MCF 10A (cell line): ENCODE results near the gene TNFAIP8L2. TPM values are rescaled to one million over a fixed set of nuclear protein-coding genes. Genes with fewer than 3 reads are reported as not detected.

Source experiments
- BruUV-seq: library from RNA; stranded (reverse); fragments of 400-500 nt; replicated peaks from 2 replicates; lab custom pipeline; 2021; lab: Mats Ljungman, UMichigan
- CTCF ChIA-PET: fragments of 300-600 bp; sonication (Branson Sonifier 250); formaldehyde crosslinking; extraction: SDS; loops from one replicate; lab custom pipeline; 2021; ENCODE audit warnings: antibody characterized with exemption, inconsistent platforms; lab: Yijun Ruan, JAX
- POLR2A ChIA-PET: fragments of 300-600, 350-650 bp; sonication (Branson Sonifier 250); formaldehyde crosslinking; extraction: SDS; loops from one replicate; lab custom pipeline; 2020; ENCODE audit warnings: antibody characterized with exemption, inconsistent platforms; lab: Yijun Ruan, JAX
- DNase-seq: peaks from one replicate; pipeline ENCODE4 v3.0.0-alpha.2; 2018; ENCODE audit not compliant: unreplicated experiment
- H3K27ac Mint-ChIP-seq: one replicate; pipeline ENCODE4 v1.8.0; 2022; ENCODE audit warnings: mild to moderate bottlenecking, low read depth, mixed read lengths; ENCODE audit not compliant: unreplicated experiment
- H3K27me3 Mint-ChIP-seq: one replicate; pipeline ENCODE4 v1.8.0; 2022; ENCODE audit warnings: mixed read lengths; ENCODE audit not compliant: insufficient read depth, unreplicated experiment
- H3K36me3 Mint-ChIP-seq: one replicate; pipeline ENCODE4 v1.8.0; 2022; ENCODE audit warnings: mild to moderate bottlenecking, moderate library complexity, mixed read lengths; ENCODE audit not compliant: insufficient read depth, unreplicated experiment
- H3K4me1 Mint-ChIP-seq: one replicate; pipeline ENCODE4 v1.8.0; 2022; ENCODE audit warnings: mixed read lengths; ENCODE audit not compliant: insufficient read depth, unreplicated experiment
- H3K4me3 Mint-ChIP-seq: one replicate; pipeline ENCODE4 v1.8.0; 2022; ENCODE audit warnings: mild to moderate bottlenecking, moderate library complexity, mixed read lengths; ENCODE audit not compliant: unreplicated experiment
- H3K9me3 Mint-ChIP-seq: one replicate; pipeline ENCODE4 v1.8.0; 2022; ENCODE audit warnings: mixed read lengths; ENCODE audit not compliant: unreplicated experiment
- CTCF ChIP-seq: fragments of 200-600 bp; IDR thresholded peaks from one replicate; pipeline ENCODE4 v1.8.0; 2022; ENCODE audit warnings: antibody characterized with exemption, mild to moderate bottlenecking; ENCODE audit not compliant: unreplicated experiment
- intact Hi-C: fragments of 100-400 bp; cut with micrococcal nuclease; formaldehyde crosslinking; loops from 2 replicates; pipeline ENCODE4 v1.14.1; 2022
- total RNA-seq: library from RNA; stranded (reverse); gene quantifications from 2 replicates; pipeline ENCODE4 v1.2.3, GENCODE V29; 2022

The TNFAIP8L2 gene
- total RNA-seq, 1 experiment from 2014 or later: not detected

GRCh38 chr1:151132335-151133017 is 24.0 kb upstream of the TNFAIP8L2 start:
- DNase-seq: no peak
- Mint-ChIP-seq H3K27me3 (no peaks in the 10 kb centered on the region), H3K36me3 (no peaks in the 10 kb centered on the region), H3K4me1 (no peaks in the 10 kb centered on the region), H3K27ac (no peak overlapping the region), H3K4me3 (no peak overlapping the region), H3K9me3 (no peaks in the 10 kb centered on the region)
- intact Hi-C loops: no loop called here
- no TSS peak for BruUV-seq
- TF ChIP-seq CTCF: no peak
- POLR2A ChIA-PET: no interaction called here
- CTCF ChIA-PET: no interaction called here

- Mint-ChIP-seq H3K27ac (no peak overlapping the region), H3K4me3 (no peak overlapping the region), H3K9me3 (no peaks in the 10 kb centered on the region), H3K27me3 (no peaks in the 10 kb centered on the region), H3K36me3 (peaks cover 1% of the 10 kb centered on the region), H3K4me1 (no peaks in the 10 kb centered on the region)
- no peak for DNase-seq
- POLR2A ChIA-PET: no interaction called here
- intact Hi-C loops: no loop called here
- BruUV-seq: no TSS peak
- CTCF ChIA-PET: interaction anchor here (2.0 kb wide), 1 partner anchor 33 kb away, joined by 11 read pairs; no protein-coding TSS in a partner anchor
- TF ChIP-seq CTCF: no peak
Observed at GRCh38 chr1:151133018-151133806, 23.2 kb upstream of the TNFAIP8L2 start.

GRCh38 chr1:151134396-151134795 is 22.1 kb upstream of the TNFAIP8L2 start:
- H3K27ac Mint-ChIP-seq: no peak overlapping the region
- ChIA-PET CTCF (interaction anchor here (0.6 to 2.0 kb wide), 6 partner anchors 11 to 564 kb away, joined by 3 to 11 read pairs (median 4); no protein-coding TSS in a partner anchor), POLR2A (interaction anchor here (1.4 kb wide), 1 partner anchor 10 kb away, joined by 5 read pairs; no protein-coding TSS in a partner anchor)
- no TSS peak for BruUV-seq
- H3K27me3 Mint-ChIP-seq: no peaks in the 10 kb centered on the region
- H3K4me3 Mint-ChIP-seq: no peak overlapping the region
- H3K4me1 Mint-ChIP-seq: no peaks in the 10 kb centered on the region
- no peak for TF ChIP-seq CTCF
- intact Hi-C loops: no loop called here
- peaks cover 6% of the 10 kb centered on the region for H3K36me3 Mint-ChIP-seq
- DNase-seq: peak; percentile 5
- H3K9me3 Mint-ChIP-seq: no peaks in the 10 kb centered on the region

GRCh38 chr1:151134991-151135390 is 21.5 kb upstream of the TNFAIP8L2 start:
- Mint-ChIP-seq H3K9me3 (no peaks in the 10 kb centered on the region), H3K36me3 (peaks cover 6% of the 10 kb centered on the region), H3K4me1 (no peaks in the 10 kb centered on the region), H3K27ac (no peak overlapping the region), H3K4me3 (no peak overlapping the region), H3K27me3 (no peaks in the 10 kb centered on the region)
- no peak for TF ChIP-seq CTCF
- POLR2A ChIA-PET: interaction anchor here (0.6 to 1.4 kb wide), 2 partner anchors 10 to 29 kb away, joined by 3 to 5 read pairs; no protein-coding TSS in a partner anchor
- BruUV-seq: no TSS peak
- intact Hi-C loops: no loop called here
- CTCF ChIA-PET: interaction anchor here (0.5 to 2.0 kb wide), 7 partner anchors 18 to 194 kb away, joined by 3 to 11 read pairs (median 5); no protein-coding TSS in a partner anchor
- DNase-seq: no peak
